Spleen (tissue), 7 donors: ENCODE measurements around the gene CPNE6.

Experiments used
- POLR2A ChIP-seq, 3 donors: fragments of 450-650 bp; IDR thresholded peaks; one replicate each; pipeline ENCODE4 v1.5.1; 2017; ENCODE audit warnings: antibody characterized with exemption in 3 of 3, mild to moderate bottlenecking in 1 of 3
- TF ChIP-seq, protein P1 (sequence below), 11 experiments: fragments of 200-600 bp in 7 of 11; fragments of 450-650 bp in 4 of 11; sonication (generic) in 4 of 11; IDR thresholded peaks in 8 of 11; conservative IDR thresholded peaks in 3 of 11; 1 replicate in 7 of 11; 2 replicates in 4 of 11; pipeline versions ENCODE4 v1.4.0 to v1.8.0; 2016 to 2021; ENCODE audit warnings: antibody characterized with exemption in 11 of 11, inconsistent platforms in 4 of 11, mild to moderate bottlenecking in 1 of 11
- donor health status: DM: no; HTN: no; CAD: no; lungs with moderate emphysema.
- donor health status: DM: no; HTN: no; CAD: no.
- donor health status: DM: no; HTN: no; CAD: no.

DNA sequence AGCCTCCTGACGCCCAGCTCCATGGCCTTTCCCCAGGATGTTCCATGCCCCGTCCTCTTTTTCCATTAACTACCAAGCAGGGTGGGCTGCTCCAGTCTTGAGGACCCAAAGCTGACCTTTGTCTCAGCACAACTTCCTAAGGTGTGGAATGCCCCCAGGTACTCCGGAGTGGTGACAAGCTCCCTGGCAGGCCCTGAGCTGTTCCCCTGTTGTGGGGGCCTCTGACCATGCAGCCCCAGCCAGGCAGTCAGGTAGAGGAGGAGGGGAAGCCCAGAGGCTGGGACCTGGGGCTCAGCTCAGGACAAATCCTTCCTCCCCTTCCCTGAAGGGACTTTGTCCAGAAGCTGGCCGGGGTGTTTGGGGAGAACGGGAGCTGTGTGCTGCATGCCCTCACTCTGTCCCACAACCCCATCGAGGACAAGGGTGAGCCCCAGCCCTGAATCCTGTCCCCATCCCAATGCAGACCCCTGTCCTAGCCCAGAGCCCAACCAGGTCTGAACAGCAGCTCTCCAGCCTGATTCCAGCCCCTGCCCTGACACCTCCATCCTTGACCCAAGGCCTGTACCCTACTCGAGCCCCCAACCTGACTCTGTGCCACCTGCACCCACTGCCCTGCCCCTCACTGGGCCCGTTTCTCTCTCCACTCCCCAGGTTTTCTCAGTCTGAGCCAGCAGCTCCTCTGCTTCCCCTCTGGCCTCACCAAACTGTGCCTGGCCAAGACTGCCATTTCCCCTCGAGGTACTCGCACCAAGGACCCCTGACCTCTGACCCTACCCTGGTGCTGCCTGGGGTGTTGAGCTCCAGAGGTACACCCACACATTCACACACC, 15.2 kb upstream of the CPNE6 start:
- TF ChIP-seq, protein P1, sequence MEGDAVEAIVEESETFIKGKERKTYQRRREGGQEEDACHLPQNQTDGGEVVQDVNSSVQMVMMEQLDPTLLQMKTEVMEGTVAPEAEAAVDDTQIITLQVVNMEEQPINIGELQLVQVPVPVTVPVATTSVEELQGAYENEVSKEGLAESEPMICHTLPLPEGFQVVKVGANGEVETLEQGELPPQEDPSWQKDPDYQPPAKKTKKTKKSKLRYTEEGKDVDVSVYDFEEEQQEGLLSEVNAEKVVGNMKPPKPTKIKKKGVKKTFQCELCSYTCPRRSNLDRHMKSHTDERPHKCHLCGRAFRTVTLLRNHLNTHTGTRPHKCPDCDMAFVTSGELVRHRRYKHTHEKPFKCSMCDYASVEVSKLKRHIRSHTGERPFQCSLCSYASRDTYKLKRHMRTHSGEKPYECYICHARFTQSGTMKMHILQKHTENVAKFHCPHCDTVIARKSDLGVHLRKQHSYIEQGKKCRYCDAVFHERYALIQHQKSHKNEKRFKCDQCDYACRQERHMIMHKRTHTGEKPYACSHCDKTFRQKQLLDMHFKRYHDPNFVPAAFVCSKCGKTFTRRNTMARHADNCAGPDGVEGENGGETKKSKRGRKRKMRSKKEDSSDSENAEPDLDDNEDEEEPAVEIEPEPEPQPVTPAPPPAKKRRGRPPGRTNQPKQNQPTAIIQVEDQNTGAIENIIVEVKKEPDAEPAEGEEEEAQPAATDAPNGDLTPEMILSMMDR (IDR thresholded peaks at IDR 0.05 in 8 of 11, conservative IDR thresholded peaks at IDR 0.05 in 3 of 11), result no peak
- no peak for TF ChIP-seq POLR2A (IDR thresholded peaks at IDR 0.05)
